22Rv1 (cell line): ENCODE results near the gene USP19.

Experiments
- ZFX ChIP-seq: fragments of 450-650 bp; IDR thresholded peaks from 2 replicates; pipeline ENCODE4 v1.6.1; 2017; ENCODE audit warnings: antibody characterized with exemption, borderline replicate concordance
- TF ChIP-seq, protein P1 (sequence below): fragments of 450-650 bp; IDR thresholded peaks from 2 replicates; pipeline ENCODE4 v1.5.1; 2017; ENCODE audit warnings: mild to moderate bottlenecking

GRCh38 chr3:49166752-49167556, 46.3 kb upstream of the USP19 start:
- TF ChIP-seq, protein P1, sequence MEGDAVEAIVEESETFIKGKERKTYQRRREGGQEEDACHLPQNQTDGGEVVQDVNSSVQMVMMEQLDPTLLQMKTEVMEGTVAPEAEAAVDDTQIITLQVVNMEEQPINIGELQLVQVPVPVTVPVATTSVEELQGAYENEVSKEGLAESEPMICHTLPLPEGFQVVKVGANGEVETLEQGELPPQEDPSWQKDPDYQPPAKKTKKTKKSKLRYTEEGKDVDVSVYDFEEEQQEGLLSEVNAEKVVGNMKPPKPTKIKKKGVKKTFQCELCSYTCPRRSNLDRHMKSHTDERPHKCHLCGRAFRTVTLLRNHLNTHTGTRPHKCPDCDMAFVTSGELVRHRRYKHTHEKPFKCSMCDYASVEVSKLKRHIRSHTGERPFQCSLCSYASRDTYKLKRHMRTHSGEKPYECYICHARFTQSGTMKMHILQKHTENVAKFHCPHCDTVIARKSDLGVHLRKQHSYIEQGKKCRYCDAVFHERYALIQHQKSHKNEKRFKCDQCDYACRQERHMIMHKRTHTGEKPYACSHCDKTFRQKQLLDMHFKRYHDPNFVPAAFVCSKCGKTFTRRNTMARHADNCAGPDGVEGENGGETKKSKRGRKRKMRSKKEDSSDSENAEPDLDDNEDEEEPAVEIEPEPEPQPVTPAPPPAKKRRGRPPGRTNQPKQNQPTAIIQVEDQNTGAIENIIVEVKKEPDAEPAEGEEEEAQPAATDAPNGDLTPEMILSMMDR: no peak
- no peak for TF ChIP-seq ZFX
